ENCODE results near the gene ZC3H11A.

Gene ZC3H11A

GRCh38 chr1:203799157-203799556, 3.7 kb downstream of the ZC3H11A start:
- TF ChIP-seq CTCF (IDR thresholded peaks at IDR 0.05; ENCODE audit: low read depth, low read length), result no peak
- H3K4me3 ChIP-seq (ENCODE audit: low read depth, low read length), result no peak overlapping the region

DNA sequence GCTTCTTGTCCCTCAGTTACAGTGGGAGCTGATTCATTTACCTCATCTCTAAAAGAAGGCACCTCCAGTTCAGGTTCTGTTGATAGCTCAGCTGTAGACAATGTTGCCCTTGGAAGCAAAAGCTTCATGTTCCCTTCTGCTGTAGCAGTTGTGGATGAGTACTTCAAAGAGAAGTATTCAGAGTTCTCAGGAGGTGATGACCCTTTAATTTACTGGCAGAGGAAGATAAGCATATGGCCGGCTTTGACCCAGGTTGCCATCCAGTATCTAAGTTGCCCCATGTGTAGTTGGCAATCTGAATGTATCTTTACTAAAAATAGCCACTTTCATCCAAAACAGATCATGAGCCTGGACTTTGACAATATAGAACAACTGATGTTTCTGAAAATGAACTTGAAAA, 4.5 kb downstream of the ZC3H11A start:
- no peak for TF ChIP-seq CTCF (IDR thresholded peaks at IDR 0.05; ENCODE audit: low read depth, low read length)
- no peak overlapping the region for H3K4me3 ChIP-seq (ENCODE audit: low read depth, low read length)

GRCh38 chr1:203805689-203806088, 10.3 kb downstream of the ZC3H11A start:
- TF ChIP-seq CTCF (IDR thresholded peaks at IDR 0.05; ENCODE audit: low read depth, low read length), result no peak
- no peak overlapping the region for H3K4me3 ChIP-seq (ENCODE audit: low read depth, low read length)

DNA sequence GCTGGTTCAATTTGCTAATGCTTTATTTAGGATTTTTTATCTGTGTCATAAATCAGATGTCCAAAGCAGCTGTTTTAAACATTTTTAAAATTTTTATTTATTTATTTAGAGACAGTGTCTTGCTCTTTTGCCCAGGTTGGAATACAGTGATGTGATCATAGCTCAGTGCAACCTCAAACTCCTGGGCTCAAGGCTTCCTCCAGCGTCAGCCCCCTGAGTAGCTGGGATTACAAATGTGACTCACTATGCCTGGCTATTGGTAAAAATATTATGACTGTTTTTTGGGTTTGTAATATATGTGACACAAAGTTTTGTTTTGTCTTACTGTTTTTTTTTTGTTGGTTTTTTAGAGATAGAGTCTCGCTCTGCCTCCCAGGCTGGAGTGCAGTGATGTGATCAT, 11.8 kb downstream of the ZC3H11A start:
- TF ChIP-seq CTCF (IDR thresholded peaks at IDR 0.05; ENCODE audit: low read depth, low read length), result no peak
- no peak overlapping the region for H3K4me3 ChIP-seq (ENCODE audit: low read depth, low read length)

DNA sequence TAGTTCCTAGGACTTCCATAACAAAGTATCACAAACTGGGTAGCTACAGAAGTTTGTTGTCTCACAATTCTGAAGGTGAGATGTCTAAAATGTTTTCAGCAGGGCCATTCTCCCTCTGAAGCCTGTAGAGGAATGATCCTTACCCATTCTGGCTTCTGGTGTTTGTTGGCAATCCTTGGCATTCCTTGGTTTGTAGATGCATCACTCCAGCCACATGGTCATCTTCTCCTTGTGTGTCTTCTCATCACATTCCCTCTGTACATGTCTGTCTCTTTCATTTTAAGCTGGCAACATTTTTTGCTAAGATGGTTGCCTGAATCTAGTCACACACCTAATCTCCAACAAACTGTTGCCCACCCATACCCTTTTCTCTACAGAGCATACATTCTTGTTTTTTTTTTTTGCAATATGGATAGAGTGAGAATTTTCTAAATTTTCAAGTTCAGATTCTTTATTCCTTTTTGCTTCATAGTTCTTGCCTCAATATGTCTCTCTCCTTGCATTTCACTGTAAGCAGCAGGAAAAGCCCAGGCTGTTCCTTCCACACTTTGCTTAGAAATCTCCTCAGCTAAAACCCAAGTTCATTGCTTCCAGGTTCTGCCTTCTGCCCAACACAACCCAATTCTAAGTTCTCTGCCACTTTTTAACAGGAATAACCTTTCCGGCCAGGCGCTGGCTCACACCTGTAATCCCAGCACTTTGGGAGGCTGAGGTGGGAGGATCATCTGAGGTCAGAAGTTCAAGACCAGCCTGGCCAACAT, 18.3 kb downstream of the ZC3H11A start:
- TF ChIP-seq CTCF (IDR thresholded peaks at IDR 0.05; ENCODE audit: low read depth, low read length), result no peak
- H3K4me3 ChIP-seq (ENCODE audit: low read depth, low read length), result no peak overlapping the region

- TF ChIP-seq CTCF (IDR thresholded peaks at IDR 0.05; ENCODE audit: low read depth, low read length), result no peak
Measured at GRCh38 chr1:203818399-203818798, 23.0 kb downstream of the ZC3H11A start.

DNA sequence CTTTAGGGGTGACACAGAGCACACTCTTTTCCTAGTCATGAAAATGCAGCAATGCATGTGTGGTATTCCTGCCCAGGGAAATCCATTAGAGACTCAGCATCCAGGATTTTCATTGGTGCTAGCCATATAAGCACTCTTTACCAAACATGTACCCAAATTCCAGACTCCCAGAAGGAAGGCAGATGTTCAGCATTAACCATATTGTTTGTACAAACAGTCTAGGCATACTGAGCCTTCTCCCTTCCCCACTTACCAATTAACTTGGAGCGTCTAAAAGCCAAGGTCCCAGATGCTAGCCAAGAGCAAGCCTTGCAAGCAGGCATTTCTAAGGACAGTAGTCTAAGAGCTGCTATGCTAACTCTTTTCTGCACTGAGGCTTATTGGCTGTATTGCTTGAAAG, 27.9 kb downstream of the ZC3H11A start:
- H3K4me3 ChIP-seq (ENCODE audit: low read depth, low read length), result no peak overlapping the region
- no peak for TF ChIP-seq CTCF (IDR thresholded peaks at IDR 0.05; ENCODE audit: low read depth, low read length)

More at GRCh38 chr1:203818399-203818798, 23.0 kb downstream of the ZC3H11A start:
- no peak overlapping the region for H3K4me3 ChIP-seq (ENCODE audit: low read depth, low read length)
